Measurements from ENCODE around the gene ARIH1.

- TF ChIP-seq EZH2 (IDR thresholded peaks at IDR 0.05): no peak
- no peak for TF ChIP-seq EZH2phosphoT487 (IDR thresholded peaks at IDR 0.05; ENCODE audit: borderline replicate concordance)
- no peak for TF ChIP-seq POLR2A (IDR thresholded peaks at IDR 0.05; ENCODE audit: borderline replicate concordance, extremely low read depth, insufficient read depth, insufficient read length)
- no peak for TF ChIP-seq ZBTB33 (IDR thresholded peaks at IDR 0.05; ENCODE audit: extremely low read depth, insufficient replicate concordance, low read length)
These were observed 109.9 kb downstream of the ARIH1 start for GRCh38 chr15:72584006-72584405.

Data from HCT116 (cell line).